Activated gamma-delta T cell (primary cell): ENCODE results near the gene MSLN.
"Not testable (repeated sequence)": the region's sequence is repeated elsewhere in the genome, so short reads cannot be mapped to it uniquely, and the experiment has no call there.

Source experiments
- DNase-seq: peaks from one replicate; lab custom pipeline; 2025; lab: John Stamatoyannopoulos, UW
- total RNA-seq, 2 donors: gene quantifications; one replicate each; lab custom pipeline; 2026; lab: John Stamatoyannopoulos, UW

Gene MSLN
- total RNA-seq = 0 to 0.05 reads per million in 2 donors

DNA sequence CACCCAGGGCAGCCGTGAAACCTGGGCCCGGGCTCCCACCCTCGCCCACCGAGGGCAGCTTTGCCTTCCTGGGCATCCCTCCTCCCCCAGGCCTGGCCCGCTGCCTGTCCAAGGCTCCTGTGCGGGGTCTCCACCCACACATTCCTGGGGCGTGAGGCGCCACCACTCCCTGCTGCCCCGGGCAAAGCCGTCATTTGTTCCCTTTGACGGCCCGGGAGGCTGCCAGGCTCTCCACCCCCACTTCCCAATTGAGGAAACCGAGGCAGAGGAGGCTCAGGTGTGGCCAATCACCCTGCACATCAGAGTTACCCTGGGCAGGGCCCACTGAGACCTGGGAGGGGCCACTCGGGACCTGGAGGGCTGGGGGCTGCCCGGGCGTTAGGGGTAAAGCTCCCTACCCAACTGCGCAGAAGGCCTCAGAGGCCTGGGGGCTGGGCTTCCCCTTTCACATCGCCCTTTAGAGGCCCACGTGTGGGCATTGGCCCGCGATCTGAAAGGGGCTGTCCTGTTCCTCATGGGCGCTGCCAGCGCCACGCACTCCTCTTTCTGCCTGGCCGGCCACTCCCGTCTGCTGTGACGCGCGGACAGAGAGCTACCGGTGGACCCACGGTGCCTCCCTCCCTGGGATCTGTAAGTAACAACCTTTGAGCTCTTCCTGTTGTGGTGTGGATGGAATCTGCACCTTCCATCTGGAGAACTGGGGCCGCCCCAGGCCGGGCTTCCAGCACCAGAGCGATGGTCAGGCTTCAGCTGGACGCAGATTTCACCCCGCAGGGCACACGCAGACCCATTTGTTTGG is at the start of gene MSLN:
Gene MSLN, plus strand, starts transcription at position 190 of the 799 bp plus-strand sequence. CDS start 1,947 bp downstream, outside the sequence.
- DNase-seq = no peak

DNA sequence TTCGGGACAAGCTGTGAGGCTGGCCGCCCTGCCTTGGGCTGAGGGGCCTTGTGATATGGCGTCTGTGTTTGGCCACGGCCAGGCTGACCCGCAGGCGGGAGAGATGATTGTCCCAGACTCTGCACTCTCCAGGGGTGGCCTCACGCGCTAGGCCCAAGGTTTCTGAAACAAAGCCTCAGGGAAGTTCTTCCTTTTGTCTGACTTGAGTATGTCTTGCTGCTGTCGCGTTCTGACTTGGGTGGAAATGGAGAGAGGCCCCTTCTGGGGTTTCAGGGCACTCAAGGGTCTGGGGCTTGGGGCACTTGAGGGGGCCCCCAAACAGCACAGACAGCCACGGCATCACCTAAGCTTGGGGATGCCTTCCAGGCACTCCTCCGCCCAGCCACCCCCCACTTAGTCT is 49.5 kb upstream of the MSLN start:
- DNase-seq = no peak

- peak; percentile 64 for DNase-seq
Observed at GRCh38 chr16:711548-712320, 48.8 kb upstream of the MSLN start.

GRCh38 chr16:712740-713250 is 47.7 kb upstream of the MSLN start:
- not testable (repeated sequence) for DNase-seq

DNA sequence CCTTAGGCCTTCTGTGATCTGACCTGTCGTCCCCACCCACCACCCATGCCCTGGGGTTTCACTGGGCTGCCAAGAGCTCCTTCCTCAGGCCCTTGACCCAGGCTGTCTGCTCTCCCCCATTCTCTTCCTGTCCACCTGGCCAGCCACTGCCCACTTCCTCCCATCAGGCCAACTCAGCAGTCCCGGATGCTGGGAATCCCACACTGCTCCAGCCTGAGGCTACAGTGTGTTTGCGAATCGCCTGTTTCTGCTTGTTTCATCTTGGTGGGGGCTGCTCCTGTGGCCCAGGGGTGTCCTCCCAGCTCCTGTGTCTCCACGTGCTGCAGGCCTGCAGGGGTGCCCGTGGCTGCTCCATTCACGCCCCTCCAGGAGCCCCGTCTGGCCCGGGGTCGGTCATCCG is 46.5 kb upstream of the MSLN start:
- no peak for DNase-seq

DNA sequence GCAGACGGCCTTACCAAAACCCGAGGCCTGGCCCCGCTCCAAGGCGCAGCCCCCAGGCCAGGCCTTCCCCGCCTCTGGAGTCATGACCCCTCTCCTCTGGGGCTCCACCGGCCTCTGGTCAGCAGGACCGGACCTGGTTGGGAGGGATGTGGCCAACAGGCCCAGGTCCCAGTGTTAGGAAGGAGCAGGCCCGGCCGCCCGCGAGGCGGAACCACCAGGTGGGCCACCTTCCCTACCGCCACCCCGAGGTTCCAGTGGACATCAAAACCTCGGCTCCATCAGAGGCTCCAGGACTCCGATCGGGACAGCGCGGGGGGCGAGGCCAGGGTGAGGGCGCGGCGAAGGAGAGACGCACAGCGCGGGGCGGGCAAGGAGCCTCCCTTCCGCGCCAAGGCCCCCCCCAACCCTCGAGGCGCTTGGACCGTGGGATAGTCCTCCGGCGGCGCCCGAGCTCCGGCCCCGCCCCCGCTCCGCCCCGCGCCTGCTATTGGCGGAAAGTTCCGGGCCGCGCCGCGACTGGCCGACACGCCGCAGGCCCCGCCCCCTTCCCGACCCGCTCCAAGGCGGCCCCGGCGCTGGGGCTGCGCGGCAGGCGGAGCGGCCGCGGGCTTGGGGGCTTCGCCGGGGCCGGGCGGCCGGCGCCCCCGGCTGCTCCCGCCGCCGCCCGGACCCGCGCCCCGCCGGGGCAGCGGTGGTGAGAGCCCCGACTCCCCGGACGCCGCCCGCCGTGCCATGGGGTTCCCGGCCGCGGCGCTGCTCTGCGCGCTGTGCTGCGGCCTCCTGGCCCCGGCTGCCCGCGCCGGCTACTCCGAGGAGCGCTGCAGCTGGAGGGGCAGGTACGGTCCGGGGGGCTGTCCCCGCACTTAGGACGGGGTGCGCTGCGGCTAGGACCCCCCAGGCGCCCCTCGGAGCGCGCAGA is 45.7 kb upstream of the MSLN start, which contains the start of gene METRN:
Gene METRN, plus strand, starts transcription at position 561 of the 919 bp plus-strand sequence. Its CDS starts 172 bp downstream, at position 733.
- DNase-seq = peak; percentile 81

- DNase-seq = no peak
Observed at GRCh38 chr16:715477-716199, 44.9 kb upstream of the MSLN start.

GRCh38 chr16:716200-716568 is 44.4 kb upstream of the MSLN start:
- no peak for DNase-seq

- DNase-seq = no peak
Observed at GRCh38 chr16:716768-717325, 43.7 kb upstream of the MSLN start.

- DNase-seq = no peak
Observed at GRCh38 chr16:717450-718245, 42.9 kb upstream of the MSLN start.

- DNase-seq = no peak
Observed at GRCh38 chr16:718389-718788, 42.1 kb upstream of the MSLN start.

DNA sequence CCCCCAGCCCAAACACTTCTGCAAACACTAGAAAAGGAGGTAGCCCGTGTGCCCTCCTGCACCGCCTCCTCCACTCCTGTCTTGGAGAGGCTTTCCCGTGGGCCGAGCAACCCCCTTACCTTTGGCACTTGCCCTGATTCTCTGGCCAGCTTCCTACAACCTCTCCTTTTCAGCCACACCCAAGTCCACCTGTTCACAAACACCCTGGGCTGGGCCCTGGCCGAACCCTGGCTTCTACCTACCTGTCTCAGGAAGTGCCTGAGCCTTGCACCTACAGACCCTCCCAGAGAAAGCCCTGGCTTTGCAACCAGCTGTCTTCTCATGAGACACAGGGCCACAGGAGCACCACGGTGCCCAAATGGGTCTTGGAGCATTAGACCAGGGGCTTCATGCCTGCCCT is 41.6 kb upstream of the MSLN start:
- no peak for DNase-seq

GRCh38 chr16:719815-720446 is 40.6 kb upstream of the MSLN start:
- DNase-seq = no peak

DNA sequence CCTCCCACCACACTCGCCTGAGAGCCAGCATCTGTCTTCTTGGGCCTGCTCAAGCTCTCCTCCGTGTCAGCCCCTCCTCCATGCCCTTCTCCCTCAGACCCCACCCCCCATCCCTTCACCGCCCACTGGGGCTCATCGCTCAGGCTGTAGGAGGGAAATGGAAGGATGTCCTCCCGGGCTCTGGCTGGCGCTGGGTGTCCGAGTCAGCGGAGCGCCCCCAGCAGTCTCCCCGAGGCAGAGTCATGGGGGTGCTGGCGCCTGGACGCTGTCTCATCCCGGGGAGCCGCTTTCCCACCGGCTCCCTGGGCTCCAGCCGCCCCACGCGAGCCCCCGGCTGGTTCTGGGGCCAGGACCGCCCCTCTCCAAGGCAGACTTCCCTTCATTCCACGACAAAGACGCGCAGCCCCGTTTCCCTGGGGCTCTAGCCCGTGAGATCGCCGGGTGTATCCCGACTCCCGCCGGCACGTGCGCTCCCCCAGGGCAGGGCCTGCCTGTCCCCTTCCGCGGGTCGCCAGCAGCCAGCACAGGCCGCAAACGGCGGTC is 40.0 kb upstream of the MSLN start:
- DNase-seq = no peak

DNA sequence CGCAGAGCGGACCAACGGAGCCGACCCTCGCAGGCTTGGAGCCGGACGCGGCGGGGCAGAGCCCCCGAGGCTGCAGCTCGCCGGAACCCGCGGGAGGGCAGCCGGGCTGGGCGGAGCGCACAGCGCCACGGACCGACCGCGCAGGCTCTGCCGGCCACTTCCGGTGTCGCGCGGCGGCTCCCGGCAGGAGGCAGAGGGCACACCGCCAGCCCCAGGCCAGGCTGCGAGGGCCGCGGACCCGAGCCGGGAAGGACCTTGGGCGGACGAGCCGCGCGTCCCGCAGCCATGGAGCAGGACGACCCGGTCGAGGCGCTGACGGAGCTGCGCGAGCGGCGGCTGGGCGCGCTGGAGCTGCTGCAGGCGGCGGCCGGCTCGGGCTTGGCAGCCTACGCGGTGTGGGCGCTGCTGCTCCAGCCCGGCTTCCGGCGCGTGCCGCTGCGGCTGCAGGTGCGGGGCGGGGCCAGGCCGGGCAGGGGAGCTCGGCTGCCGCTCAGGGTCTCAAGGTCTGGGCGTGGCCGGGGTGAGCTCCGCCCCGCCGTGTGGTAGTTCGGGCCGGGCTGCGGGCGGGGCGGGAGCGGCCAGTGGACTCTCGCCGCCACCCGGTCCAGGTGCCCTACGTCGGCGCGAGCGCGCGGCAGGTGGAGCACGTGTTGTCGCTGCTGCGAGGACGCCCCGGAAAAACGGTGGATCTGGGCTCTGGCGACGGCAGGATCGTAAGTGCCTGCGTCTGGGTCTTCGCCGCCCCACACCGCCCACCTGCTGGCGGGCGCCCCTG is 39.4 kb upstream of the MSLN start, which contains the start of gene ANTKMT:
Gene ANTKMT, plus strand, starts transcription at position 157 of the 775 bp plus-strand sequence. Its CDS starts 129 bp downstream, at position 286.
- DNase-seq = peak; percentile 71

- DNase-seq = peak; percentile 53
Observed at GRCh38 chr16:721765-722540, 38.6 kb upstream of the MSLN start.
